Measurements from ENCODE around the gene MTRR.

DNA sequence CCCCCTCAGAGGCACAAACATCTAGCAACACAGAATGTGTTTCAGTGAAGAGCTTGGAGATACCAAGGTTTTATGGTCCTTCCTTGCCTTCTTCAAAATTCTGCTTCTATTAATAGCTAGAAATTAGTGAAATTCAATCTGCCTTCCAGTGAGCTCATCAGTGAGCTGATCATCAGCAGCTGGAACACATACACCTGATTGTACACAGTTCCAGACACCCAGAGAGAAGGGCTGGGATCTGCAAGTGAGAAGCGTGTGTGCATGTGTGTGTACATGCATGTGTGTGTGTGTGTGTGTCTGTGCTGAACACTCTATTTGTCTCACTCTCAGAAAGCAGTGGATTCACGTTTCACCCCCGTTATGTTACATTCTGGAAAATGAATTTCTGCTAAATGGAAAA lies 46.5 kb upstream of the MTRR start:
- no peak for TF ChIP-seq EZH2 (IDR thresholded peaks at IDR 0.05; ENCODE audit: borderline replicate concordance, insufficient read depth, low read depth, low read length, poor library complexity, severe bottlenecking)
- TF ChIP-seq, protein P1, sequence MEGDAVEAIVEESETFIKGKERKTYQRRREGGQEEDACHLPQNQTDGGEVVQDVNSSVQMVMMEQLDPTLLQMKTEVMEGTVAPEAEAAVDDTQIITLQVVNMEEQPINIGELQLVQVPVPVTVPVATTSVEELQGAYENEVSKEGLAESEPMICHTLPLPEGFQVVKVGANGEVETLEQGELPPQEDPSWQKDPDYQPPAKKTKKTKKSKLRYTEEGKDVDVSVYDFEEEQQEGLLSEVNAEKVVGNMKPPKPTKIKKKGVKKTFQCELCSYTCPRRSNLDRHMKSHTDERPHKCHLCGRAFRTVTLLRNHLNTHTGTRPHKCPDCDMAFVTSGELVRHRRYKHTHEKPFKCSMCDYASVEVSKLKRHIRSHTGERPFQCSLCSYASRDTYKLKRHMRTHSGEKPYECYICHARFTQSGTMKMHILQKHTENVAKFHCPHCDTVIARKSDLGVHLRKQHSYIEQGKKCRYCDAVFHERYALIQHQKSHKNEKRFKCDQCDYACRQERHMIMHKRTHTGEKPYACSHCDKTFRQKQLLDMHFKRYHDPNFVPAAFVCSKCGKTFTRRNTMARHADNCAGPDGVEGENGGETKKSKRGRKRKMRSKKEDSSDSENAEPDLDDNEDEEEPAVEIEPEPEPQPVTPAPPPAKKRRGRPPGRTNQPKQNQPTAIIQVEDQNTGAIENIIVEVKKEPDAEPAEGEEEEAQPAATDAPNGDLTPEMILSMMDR (IDR thresholded peaks at IDR 0.05): no peak

Data from B cell (primary cell).